ENCODE results near the gene ZMYM4.
"Not testable (repeated sequence)": the region's sequence is repeated elsewhere in the genome, so short reads cannot be mapped to it uniquely, and the experiment has no call there.

DNA sequence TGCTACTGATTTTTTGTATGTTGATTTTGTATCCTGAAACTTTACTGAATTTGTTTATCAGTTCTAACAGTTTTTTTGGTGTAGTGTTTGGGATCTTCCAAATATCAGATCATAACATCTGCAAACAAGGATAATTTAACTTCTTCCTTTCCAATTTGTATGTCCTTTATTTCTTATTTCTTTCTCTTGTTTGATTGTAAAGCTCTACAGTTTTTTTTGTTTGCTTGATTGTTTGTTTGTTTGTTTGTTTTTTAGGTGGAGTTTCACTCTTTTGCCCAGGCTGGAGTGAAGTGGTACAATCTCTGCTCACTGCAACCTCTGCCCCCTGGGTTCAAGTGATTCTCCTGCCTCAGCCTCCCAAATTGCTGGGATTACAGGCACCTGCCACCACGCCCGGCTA, 31.7 kb upstream of the ZMYM4 start:
- not testable (repeated sequence) for TF ChIP-seq POLR2A, CTCF, POLR2AphosphoS5 (IDR thresholded peaks at IDR 0.05)

All from stomach (tissue), 4 donors.